HG02588 (cell line): ENCODE results near the gene ASB10.

ENCODE experiments used
- ATAC-seq: cut with Tn5 transposase; IDR thresholded peaks from one replicate; pipeline ENCODE4 v1.9.1; 2021; ENCODE audit warnings: mild to moderate bottlenecking, moderate library complexity; ENCODE audit not compliant: unreplicated experiment

ASB10 gene

DNA sequence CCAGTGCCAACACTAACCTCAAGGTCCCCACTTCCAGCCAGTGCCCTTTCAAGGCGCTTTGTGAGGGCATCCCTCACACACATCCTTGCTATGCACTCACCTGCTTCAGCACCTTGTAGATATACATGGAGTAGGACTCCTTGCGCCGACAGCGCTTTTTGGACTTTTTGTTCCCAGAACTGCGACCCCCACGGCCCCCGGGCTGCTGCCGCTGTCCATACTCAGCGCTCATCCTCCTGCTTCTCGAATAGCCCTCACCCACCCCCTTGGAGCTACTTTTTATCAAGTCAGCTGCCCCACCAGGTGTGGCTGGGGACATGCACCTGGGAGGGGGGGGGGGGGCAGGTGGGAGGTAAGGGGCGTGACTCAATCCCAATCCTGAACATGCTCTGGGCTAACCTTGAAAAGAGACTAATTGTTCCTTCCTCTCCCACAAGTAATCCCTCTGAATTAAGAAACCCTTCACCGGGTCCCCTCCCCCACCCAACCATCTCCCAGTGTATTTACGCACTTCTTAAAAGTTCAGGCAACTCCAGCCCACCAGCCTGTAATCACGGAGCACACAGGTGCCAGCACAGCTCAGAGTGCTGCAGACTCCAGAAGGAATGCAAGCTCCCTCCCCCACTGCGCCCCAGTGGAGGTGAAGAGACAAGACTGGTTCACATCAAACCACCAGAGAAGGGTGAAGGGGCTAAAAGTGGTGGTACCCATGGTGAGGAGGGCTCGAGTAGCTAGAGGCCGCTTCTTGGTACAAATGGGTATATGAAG lies 23.2 kb upstream of the ASB10 start, which contains the start of gene H2BK1:
TSS of gene H2BK1 (minus strand) at position 402 of the 768 bp plus-strand sequence. CDS start at position 232, 170 bp downstream.
- ATAC-seq = no peak

DNA sequence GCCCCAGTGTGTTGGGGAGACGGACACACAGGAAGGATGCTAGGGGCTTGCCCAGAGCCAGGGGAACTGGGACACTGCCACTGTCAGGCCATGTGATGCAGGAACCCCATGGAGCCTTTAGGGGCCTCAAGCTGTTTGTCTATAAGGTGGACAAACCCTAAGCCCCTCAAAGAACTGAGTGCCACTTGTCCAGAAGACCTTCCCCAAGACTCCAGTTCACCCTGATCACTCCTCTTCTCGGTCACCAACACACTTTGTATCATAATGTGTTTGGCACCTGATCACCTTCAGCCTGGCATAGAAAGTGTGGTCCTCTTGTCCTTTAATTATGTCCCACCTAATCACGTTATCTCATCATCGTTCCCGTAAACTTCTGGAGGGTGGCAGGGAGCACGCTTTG lies 22.5 kb upstream of the ASB10 start:
- ATAC-seq = no peak

DNA sequence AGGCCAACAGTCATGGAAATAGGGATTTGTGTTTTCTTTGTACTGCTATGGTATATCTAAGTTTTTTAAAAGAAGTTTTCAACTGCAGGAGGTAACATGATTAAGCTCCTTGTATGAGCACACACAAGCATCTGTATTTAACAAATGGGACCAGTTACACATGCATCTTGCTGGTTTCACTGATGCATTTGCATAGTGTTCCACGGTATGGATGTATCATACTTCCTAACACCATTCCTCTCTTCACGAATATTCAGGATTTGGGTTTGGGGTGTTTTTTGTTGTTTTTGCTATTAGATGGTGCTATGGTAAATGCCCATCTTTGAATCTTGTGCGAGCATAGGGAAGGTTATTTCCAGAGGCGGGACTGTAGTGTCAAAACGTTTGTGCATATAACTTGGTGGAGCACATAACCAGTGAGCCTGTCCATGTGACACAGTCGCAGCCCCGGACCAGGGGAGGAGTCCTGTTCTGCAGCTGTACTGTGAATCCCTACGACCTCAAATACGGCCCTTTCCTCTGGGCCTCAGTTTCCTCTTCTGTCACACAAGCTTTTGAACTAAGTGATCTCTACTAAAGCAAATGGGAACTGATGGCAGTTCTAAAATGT lies 21.3 kb upstream of the ASB10 start:
- ATAC-seq = no peak

DNA sequence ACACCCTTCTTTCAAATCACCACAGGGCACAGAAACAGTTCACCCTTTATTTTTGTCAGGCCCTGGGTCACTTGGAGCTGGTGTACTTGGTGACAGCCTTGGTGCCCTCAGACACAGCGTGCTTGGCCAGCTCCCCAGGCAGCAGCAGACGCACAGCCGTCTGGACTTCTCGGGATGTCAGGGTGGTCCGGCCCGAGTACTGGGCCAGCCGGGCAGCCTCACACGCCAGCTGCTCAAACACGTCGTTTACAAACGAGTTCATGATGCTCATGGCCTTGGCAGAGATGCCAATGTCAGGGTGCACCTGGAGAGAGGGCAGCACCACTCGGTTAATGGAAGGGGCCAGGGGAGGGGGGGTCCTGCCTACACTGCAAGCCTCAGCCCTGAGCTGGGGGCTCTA lies 20.8 kb upstream of the ASB10 start:
- no peak for ATAC-seq

DNA sequence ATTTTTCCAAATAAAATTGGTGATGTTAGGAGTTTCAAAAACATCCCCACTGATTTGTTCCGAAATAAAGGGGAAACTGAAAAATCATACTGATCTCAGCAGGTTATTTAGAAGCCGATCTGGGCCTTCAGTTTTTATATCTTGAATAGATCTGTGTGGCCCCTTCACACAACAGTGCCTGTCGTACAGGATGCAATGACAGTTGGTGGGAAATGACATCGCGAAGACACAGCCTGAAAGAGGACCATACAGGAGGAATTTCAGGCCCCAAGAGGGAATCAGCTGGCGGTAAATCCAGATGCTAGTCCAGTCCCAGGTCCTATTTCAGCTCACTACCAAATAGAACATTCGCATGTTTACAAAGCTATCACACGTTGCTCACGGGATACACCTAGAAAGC lies 20.3 kb upstream of the ASB10 start:
- no peak for ATAC-seq

DNA sequence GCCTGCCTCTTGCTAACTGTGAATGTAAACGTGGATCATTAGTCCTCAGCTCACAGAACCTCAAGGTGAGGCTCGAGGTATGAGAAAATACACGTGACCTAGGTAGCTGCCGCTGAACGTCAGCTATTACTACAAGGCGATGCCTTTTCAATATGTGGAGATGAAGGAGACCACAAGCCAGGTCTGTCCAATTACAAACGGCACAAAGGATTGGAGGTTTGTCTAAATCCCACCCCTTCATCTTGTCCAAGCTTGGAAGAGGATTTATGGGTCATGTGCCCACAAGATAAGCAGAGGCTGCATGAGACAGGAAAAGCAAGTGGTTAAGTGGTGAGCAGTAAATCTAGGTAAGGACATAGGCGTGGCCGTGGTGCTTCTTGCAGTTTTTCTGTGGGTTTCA lies 19.9 kb upstream of the ASB10 start:
- no peak for ATAC-seq

DNA sequence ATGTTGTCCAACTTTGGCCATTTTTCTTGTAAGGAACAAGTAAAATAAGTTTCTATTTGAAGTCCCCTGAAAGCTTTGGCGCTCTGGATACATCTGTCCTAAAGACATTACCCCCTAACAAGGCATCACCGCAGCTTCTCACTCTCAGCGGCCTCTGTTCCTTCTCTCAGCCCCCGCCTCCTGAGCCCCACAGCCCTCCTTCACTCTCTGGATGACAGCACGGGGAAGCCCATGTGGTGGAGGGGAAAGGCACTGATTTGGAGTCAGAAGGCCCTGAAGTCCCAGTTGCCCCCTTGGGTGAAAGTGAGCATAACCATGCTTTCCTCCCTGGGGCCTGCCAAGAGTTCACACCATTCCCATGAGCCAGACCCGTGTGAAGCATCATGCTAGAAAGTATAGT lies 18.7 kb upstream of the ASB10 start:
- no peak for ATAC-seq

DNA sequence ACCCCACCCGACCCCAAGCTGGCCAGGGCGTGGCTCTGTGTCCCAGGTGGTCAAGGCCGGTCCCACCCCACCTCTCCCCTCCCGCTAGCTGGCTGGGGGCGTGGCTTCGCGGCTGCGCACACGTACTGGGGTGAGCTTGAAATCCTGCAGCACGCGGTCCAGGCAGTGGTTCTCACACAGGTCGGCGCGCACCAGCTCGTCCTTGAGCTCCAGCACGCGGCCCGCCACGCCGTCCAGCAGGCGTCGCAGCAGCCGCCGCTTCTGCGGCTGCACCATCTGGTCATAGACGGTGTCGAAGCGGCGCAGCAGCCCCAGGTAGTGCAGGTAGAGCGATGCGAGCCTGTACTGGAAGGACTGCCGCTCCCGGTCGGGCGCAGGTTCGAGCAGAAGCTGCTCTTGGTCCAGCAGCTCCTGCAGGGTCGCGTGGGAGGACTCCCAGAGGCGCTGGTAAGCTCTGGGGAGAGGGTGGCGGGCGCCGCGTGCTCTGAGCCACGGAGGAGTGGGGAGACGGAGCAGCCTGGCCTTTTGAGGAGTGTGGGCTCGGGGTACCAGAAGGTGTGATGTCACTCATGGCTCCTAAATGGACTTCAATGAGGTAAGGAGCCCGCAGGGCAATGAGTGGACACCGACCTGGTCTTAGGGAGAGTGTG lies 17.5 kb upstream of the ASB10 start:
- no peak for ATAC-seq

DNA sequence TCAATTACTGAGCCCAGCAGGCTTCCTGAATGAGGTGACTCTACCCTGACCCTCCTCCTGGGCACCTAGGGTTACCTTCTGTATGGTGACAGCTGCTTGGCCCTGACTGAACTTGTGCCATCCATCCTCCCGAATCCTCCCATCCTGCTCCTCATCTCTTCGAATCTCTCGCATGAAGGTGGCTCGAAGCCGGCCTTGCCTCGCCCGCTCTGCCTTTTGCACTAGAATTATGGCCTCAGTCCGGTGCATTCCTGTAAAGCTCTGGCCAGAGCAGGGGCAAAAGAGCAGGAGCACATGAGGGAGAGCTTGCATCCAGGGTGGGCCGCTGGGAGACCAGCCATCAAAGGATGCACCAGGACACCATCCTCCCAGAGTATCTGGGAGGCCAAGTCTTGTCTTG lies 15.8 kb upstream of the ASB10 start:
- no peak for ATAC-seq

DNA sequence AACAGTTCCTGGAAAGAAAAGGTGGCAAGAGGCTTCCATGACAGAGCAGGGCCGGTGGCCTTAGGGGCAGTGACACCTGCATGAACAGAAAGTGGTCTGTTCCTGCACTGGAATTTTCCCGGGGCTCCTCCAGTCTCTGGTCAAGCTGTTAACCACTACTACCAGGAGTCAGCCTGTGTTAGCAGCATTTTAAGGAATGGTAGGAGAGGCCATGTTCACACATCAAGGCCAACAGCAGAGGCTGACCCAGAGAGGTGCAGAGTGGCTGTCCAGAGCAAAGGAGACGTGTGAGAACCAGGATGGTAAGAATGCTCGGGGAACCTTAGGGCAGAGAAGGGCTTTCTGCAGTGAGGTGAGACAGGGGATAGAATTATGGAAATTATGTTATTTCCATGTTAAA lies 14.7 kb upstream of the ASB10 start:
- no peak for ATAC-seq

DNA sequence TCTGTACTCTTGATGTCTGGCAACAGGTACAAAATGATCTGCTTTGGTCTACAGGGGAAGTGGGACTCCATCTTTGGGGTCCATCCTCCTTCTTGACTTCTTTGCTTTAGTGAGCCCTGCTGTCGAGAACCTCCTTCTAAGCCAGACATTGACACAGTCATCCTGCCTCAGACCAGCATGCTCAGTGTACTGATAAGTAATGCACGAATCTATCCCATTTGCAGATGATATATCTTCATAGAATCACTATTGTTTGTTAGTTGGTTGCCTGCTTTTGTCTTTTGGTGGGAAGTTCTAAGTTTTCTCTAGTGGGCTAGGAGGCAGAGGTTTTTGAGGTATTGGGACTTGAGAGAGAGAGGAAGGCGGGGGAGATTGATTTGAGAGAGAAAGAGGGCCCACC lies 14.3 kb upstream of the ASB10 start:
- ATAC-seq = no peak

DNA sequence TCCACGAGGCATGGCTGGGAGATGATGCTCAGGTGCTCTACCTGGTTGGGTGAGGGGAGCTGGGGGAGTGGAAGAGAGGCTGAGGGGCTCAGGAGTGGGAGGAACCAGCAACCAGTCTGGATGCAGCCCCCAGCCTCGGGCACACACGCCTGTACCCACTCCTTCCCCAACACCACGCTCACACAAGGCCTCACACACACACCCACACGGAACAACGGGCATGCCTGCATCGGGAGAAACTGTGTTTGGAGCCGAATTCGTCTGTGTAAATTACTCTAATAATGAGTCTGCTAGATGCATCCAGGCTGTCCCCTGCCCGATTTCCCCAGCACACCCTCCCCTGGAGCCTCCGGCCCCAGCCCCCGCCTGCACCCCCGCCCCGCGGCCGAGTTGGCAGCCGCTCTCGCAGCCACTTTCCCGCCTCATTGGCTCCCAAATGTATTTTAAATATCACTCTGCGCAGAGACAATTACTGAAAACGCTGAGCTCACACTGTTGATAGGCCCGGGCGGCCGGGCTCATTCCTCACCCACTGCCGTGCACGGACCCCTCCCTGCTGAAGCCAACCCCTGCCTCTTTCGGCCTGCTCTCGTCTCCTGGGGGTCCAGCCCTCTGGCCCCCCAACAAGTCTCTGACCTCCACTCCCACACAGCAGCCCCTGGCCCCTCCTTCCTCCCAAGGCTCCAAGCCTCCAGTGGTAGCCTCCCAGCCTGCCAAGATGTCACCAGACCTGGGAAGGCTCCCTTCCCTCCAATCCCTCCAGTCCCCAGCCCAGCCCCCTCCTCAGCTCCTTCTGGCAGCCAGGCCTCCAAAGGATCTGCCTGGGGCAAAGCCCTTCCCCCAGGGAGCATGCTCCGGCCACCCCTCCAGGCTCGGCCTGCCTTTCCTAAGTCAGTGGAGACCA lies 12.1 kb upstream of the ASB10 start:
- ATAC-seq = no peak

DNA sequence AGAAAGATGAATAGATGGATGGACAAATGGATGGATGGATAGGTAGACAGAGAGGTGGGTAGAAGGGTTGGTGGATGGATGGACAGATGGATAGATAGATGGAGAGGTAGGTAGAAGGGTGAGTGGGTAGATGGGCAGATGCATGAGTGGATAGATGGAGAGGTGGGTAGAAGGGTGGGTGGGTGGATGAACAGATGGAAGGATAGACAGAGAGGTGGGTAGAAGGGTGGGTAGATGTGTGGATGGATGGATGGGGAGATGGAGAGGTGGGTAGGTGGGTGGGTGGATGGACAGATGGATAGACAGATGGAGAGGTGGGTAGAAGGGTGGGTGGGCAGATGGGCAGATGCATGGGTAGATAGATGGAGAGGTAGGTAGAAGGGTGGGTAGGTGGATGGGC lies 10.9 kb upstream of the ASB10 start:
- no peak for ATAC-seq

DNA sequence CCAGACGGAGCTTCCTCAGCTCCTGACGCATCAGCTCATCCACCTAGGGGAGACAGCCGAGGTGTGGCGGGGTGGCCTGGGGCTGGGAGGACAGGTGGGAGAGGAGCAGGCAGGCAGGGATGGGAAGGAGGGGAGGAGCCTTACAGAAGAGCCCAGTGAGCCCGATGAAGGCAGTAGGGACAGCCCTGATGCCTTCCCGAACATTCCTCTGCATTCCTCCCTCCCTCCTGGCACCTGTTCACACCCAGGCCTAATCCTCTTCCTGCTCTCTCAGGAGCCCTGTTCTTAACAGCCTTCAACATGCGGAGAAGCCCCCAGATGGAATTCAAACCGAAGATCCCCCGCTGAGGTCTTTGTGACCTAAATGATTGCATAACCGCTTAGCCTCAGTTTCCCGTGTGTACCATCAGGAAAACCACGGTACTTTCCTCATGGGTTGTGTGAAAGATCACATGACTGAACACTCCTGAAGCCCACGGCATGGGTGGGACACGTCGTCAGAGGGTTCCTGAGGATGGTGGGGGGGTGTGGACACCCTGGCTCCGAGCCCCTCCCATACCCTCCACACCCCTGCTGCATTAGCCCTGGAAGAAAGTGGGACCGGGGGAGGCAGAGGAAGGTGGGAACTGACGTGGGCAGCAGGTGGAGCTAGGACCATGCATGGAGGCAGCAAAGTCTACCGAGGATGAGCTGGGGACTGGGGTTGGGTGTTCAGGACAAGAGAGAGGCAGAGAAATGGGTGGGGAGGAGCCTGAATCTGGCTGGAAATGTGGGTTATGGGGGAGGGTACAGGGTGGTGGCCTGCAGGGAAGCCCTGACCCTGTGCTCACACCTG lies 8.8 kb upstream of the ASB10 start:
- no peak for ATAC-seq

DNA sequence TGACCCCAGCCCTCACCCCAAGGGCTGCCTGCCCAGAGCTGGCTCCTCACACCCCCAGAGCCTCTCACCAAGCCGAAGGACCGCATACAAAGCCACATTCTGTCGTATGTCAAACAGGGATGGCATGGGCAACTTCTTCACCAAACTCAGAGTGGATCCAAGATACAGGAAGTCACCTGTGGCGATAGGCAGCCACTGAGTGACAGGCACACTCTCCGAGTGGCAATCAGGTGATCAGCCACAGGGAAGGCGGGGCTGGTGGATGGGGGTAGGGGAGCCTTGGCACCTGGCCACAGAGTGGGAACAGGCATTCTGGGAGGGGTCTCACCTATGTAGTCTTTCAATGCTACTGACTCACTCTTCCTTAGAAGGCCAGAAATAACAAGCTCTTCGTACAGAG lies 7.1 kb upstream of the ASB10 start:
- no peak for ATAC-seq

DNA sequence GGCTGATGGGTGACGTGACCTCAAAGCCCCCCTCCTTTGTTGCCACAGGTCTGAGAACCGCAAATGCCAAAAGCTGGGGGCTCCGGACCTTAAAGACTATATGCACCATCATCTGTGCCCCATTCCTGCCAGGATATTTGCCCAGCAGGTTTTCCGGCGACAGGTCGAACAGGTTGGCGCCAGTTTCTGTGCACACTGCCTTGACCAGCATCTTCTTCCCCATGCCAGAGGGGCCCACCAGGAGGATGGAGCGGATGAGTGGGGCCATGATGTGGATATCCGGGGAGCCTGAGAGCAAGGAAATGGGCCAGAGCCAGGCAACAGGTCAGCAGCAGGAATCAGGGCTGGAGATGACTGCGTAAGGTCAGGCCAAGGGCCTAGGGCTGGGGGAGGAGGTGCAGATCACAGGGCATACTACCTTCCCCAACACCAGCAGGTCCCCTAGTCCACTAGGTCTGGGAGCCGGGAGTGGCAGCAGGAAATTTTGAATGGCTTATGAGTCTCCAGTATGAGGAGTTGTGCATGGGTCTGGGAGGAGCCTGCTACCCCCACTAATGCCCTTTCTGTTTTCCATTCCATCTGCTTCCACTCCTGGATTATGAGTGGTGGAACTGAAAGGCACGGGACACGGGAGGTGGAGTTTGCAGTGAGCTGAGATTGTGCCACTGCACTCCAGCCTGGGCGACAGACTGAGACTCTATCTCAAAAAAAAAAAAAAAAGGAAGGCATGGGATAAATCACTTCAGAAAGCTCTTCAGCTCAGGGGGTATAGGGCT lies 6.3 kb upstream of the ASB10 start:
- ATAC-seq = no peak

DNA sequence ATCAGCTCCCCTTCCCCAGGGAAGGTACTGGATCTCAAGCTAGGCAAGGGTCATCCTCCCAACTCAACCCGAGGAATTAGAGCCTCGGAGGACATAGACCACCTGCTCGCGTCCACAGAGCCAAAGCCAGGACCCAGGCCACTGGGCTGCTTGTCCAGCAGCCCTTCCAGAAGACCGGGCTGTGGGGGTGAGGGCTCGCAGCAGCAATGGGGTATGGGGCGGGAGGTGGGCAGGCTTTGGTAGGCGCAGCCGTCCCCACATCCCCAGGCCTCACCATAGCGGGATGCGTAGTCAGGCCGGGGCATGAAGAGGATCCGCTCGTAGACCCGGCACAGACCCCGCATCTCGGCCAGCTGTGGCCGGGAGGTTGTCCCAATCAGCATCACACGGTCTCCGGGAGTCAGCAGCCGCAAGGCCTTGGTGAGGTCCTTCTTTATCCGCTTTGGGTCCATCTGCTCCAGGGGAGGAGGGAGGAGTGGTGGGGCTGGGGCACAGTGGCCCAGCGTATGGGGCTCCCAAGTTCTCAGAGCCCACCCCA lies 5.0 kb upstream of the ASB10 start:
- ATAC-seq = no peak

DNA sequence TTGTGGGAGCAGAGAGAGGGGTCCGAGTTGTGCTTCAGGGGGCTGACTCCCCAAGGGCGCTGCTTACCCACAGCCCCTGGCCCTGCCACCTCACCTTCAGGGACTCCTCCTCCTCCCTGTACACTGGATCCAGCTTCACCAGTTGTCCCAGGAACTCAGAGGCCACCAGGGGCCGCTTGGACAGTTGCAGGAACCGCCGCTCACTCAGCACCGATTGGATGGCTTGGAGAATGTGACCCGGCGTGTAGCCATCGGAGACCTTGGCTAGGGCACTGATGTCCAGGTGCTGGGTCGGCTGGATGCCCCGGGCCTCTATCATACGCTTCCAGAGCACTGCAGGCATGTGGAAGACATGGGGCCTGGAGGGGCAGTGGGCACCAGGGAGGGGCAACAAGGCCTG lies 4.5 kb upstream of the ASB10 start:
- no peak for ATAC-seq

DNA sequence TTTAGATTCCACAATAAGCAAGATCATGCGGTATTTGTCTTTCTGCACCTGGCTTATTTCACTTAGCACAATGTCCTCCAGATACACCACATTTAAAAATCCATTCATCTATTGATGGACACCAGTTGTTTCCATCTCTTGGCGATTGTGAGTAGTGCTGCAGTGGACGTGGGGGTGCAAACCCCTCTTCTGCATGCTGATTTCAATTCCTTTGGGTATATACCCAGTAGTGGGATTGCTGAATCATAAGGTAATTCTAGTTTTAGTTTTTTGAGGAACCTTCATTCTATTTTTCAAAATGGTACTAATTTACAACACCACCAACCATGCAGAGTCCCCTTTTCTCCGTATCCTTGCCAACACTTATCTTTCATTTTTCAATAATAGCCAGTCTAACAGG lies 2.0 kb upstream of the ASB10 start:
- ATAC-seq = no peak

DNA sequence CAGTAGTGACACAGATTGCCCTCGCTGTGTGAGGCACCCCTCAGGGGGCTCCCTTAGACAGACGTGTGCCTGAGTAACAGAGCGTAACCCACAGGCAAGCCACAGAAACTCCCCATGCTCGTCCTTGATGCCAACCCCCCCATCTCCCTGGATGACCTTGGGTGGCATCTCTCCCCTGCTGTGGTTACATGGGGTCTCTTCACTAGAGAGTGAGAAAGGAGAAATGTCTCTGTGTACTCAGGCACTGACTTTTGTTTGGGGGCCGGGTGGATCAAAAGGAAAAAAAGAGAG lies 1.1 kb upstream of the ASB10 start:
- ATAC-seq = no peak
